GM19455 (cell line): ENCODE measurements around the gene WWP2.

Source experiments
- ATAC-seq: cut with Tn5 transposase; IDR thresholded peaks from one replicate; pipeline ENCODE4 v1.9.1; 2021; ENCODE audit not compliant: unreplicated experiment

The WWP2 gene

GRCh38 chr16:69924041-69924775 is 162.1 kb downstream of the WWP2 start:
- ATAC-seq: no peak

GRCh38 chr16:69924777-69925191 is 162.7 kb downstream of the WWP2 start:
- ATAC-seq: no peak

DNA sequence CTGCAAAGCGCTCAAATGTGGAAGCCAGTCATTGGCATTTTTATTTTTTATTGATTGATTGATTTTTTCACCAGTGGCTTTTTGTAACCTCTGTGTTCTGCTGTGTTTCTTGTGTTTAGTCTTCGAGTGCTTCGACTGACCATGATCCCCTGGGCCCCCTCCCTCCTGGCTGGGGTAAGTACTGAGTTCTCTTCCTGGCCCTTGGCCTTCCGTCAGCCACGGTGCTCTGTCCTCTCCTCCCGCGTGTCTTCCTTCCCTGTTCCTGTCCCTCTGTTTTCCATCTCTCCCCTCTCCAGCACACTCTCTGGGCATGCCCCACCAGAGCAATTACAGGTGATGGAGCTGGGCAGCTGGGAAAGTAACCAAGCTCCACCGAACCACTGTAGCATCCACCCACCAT is 163.2 kb downstream of the WWP2 start:
- no peak for ATAC-seq

- no peak for ATAC-seq
These were observed 164.1 kb downstream of the WWP2 start for GRCh38 chr16:69926241-69926640.

- no peak for ATAC-seq
These were observed 165.1 kb downstream of the WWP2 start for GRCh38 chr16:69927056-69927757.

GRCh38 chr16:69928856-69929400 is 166.8 kb downstream of the WWP2 start:
- no peak for ATAC-seq

DNA sequence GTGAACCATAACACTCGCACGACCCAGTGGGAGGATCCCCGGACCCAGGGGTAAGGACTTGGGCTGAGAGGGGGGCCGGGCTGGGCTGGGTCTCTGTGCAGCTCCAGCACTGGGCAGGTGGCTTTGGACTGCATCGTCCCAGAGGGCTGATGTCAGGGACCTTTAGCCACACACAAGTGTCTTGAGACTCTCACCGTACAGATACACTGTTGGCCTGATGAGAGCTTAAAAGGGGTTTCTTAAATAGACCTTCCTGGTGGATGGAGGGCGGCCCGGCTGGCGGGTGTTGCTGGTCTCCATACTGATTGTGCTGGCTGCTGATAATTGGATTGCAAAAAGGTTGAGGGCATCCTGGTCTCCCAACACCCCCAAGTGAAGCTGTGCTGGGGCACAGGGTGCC is 167.3 kb downstream of the WWP2 start:
- no peak for ATAC-seq

GRCh38 chr16:69930117-69930776 is 168.1 kb downstream of the WWP2 start:
- no peak for ATAC-seq

DNA sequence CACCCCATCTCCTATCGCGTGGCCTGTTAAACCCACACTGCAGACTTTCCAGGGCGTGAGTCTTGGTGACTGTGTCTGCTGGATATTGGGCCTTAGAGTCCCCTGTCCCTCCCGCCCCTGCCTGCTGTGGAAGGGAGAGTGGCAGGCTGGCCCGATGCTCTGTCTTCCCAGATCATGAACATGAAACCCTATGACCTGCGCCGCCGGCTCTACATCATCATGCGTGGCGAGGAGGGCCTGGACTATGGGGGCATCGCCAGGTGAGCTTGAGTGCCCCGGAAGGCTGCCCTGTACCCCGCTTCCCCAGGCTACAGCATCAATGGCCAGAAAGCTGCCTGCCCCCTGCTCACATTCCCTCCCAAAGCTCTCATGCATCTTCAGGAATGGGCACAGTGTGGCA is 169.5 kb downstream of the WWP2 start:
- ATAC-seq: no peak

DNA sequence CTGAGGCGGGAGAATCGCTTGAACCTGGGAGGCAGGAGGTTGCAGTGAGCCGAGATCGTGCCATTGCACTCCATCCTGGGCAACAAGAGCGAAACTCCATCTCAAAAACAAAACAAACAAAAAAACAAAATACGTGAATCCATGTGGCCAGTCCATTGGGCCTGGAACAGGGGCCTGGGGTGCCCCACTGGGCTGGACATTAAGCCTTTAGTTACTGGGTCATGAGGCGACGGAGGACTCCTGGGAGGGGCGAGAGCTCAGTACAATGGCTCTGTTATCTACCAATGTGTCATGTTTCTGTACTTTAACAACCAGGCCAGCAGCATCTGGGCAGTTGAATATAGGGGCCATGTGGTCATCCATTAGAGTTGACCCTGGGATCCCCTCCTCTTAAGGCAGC is 170.1 kb downstream of the WWP2 start:
- ATAC-seq: no peak

- ATAC-seq: no peak
These were observed 170.7 kb downstream of the WWP2 start for GRCh38 chr16:69932691-69933392.

DNA sequence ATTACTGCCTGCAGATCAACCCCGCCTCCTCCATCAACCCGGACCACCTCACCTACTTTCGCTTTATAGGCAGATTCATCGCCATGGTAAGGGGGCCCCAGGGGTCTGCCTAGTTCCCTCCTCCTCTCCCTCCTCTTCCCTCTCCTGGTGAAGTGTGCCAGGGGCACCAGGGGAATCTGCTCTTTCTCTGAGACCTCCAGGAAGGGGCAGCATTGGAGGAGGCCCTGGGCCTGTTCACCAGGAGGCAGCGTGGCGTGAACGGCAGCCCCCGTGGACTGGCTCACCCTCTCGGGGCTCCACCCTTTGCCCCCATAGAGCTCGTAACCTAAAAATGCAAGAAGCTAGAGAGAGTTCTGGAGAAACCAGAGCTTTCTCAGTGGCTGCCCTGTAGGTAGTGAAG is 171.9 kb downstream of the WWP2 start:
- no peak for ATAC-seq

- no peak for ATAC-seq
These were observed 172.6 kb downstream of the WWP2 start for GRCh38 chr16:69934751-69935150.

DNA sequence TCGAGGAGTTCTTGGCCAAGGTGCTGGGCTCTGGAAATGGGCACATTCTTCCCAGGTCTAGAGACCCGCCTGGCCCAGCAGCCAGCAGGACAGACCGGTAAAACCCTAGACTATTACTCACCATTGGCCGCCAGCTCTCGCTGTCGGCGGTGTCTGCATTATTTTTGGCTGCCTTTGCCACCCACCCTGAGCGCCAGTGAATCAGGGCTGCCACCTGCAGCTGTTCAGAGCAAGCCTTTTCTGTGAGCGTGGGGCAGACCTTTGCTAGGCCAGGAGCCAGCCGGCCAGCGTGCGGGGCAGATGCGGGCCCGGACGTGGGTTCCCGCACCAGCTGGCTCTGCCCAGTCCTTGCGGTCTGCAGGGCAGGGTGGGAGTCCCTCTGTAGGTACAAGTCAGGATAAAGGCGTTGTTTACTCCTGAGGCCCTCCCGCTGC is 173.2 kb downstream of the WWP2 start:
- ATAC-seq: no peak

GRCh38 chr16:69935740-69936139 is 173.6 kb downstream of the WWP2 start:
- no peak for ATAC-seq

DNA sequence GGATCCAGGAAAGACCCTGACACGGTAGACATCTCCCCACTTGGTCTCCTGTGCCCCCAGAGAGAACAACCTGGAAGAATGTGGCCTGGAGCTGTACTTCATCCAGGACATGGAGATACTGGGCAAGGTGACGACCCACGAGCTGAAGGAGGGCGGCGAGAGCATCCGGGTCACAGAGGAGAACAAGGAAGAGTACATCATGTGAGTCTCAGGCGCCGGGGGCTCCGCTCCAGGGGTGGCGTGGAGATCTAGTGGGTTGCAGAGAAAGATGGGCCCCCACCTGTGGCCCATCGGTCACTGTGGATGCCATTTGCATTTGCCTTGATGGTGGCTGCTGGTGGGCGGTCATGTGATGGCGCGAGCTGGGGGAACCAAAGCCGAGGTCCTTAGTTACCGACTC is 174.1 kb downstream of the WWP2 start:
- ATAC-seq: no peak

DNA sequence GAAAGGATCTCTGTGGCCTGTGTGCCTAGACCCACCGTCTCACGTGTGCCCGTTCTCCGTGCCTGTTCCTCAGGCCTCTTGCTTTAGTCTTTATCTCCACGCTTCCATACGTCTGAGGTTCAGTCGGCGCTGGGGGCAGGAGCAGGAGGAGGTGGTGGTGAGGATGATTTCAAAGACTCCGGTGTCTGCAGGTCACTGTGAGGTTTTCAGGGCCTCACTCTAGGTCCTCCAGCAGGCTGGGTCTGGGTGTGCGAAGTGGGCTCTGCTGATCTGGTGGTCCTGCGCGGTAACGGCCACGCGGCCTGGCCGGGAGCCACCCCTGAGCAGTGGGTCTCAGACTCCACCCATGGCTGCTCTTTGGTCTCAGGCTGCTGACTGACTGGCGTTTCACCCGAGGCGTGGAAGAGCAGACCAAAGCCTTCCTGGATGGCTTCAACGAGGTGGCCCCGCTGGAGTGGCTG is 174.6 kb downstream of the WWP2 start:
- no peak for ATAC-seq

GRCh38 chr16:69937465-69937951 is 175.4 kb downstream of the WWP2 start:
- no peak for ATAC-seq

- no peak for ATAC-seq
These were observed 177.1 kb downstream of the WWP2 start for GRCh38 chr16:69938981-69939820.
